ENCODE results near the gene WWC1.
"Not testable (repeated sequence)": the region's sequence is repeated elsewhere in the genome, so short reads cannot be mapped to it uniquely, and the experiment has no call there.

The WWC1 gene

GRCh38 chr5:168413062-168413461 is 121.6 kb downstream of the WWC1 start:
- no peak for DNase-seq (ENCODE audit: low read depth)

- no peak for DNase-seq (ENCODE audit: low read depth)
These were observed 122.2 kb downstream of the WWC1 start for GRCh38 chr5:168413596-168413995.

- no peak for DNase-seq (ENCODE audit: low read depth)
These were observed 124.0 kb downstream of the WWC1 start for GRCh38 chr5:168415401-168415800.

- DNase-seq (ENCODE audit: low read depth): no peak
These were observed 124.5 kb downstream of the WWC1 start for GRCh38 chr5:168415971-168416370.

- no peak for DNase-seq (ENCODE audit: low read depth)
These were observed 126.4 kb downstream of the WWC1 start for GRCh38 chr5:168417731-168418429.

- DNase-seq (ENCODE audit: low read depth): no peak
These were observed 129.0 kb downstream of the WWC1 start for GRCh38 chr5:168420461-168420860.

DNA sequence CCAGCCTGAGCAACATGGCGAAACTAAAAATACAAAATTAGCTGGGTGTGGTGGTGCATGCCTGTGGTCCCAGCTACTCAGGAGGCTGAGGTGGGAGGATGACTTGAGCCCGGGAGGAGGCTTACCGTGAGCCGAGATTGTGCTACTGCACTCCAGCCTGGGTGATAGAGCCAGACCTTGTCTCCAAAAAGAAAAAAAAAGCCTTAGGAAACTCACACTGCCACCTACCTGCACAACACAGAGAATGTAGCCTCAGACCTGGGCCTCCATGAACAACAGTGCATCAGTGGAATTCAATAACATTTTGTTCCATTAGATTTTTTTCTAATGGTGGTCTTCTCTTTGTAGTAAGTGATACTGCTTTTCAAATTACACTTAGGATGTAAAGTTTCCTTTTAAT is 131.0 kb downstream of the WWC1 start:
- DNase-seq (ENCODE audit: low read depth): no peak

GRCh38 chr5:168423478-168423877 is 132.0 kb downstream of the WWC1 start:
- no peak for DNase-seq (ENCODE audit: low read depth)

GRCh38 chr5:168423971-168424370 is 132.5 kb downstream of the WWC1 start:
- no peak for DNase-seq (ENCODE audit: low read depth)

- peak; percentile 11 for DNase-seq (ENCODE audit: low read depth)
These were observed 133.3 kb downstream of the WWC1 start for GRCh38 chr5:168424594-168425323.

DNA sequence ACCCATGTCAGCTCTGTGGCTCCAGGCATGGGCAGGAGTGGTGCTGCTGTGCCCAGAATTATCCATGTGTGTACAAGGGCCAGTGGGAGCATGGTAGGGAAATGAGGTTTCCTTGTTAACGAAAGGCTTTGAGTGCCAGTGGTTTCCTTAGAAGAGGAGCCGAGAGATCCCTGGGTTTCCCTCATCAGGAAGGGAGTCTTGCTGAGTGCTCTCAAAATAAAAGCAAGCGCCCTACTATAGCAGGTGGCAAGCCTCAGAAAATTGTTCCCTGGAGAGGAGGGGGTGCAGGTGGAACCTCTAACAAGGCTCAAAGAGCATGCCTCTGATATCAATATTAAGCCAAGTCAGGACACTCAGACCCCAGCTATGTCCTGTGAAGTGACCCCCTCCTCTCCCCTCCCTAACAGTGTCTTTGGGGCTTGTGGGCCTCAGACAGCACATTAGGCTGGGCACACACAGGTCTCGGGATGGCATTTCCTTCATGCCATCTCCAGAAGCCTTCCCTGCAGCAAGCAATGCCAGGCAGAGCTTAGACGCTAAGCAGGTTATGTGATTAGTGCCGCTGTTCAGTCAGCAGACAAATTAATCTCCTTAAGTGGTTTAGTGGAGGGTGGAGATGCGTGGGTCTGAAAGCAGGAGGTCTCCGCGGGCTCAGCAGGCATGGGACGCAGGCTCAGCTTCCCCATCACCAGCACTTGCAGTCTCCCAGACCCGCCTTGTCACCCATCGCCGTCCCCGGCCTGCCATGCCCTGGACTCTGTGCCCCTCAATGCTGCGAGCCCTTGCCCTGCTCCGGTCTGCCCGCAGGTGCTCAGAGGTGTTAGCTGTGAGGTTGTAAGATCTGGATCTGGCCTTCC is 134.8 kb downstream of the WWC1 start:
- DNase-seq (ENCODE audit: low read depth): no peak

GRCh38 chr5:168426864-168427172 is 135.4 kb downstream of the WWC1 start:
- DNase-seq (ENCODE audit: low read depth): no peak

GRCh38 chr5:168427224-168427623 is 135.8 kb downstream of the WWC1 start:
- no peak for DNase-seq (ENCODE audit: low read depth)

DNA sequence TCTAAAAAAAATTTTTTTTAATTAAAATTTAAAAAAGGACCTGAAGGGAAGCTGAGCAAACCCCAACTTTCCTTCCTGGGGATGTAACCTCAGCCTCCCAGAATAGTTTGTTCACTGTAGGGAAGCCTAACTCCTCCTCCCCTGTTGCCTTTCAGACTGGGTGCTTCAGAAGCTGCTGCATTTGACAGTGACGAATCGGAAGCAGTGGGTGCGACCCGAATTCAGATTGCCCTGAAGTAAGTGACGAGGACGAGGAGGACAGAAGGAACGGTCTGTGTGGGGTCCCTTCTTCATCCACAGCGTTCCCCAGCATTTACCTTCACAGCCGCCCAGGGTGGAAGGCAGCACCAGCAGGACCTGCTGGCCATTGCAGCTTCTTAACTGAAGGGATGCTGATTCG is 137.1 kb downstream of the WWC1 start:
- DNase-seq (ENCODE audit: low read depth): no peak

GRCh38 chr5:168430296-168430695 is 138.9 kb downstream of the WWC1 start:
- no peak for DNase-seq (ENCODE audit: low read depth)

- no peak for DNase-seq (ENCODE audit: low read depth)
These were observed 141.5 kb downstream of the WWC1 start for GRCh38 chr5:168432903-168433302.

DNA sequence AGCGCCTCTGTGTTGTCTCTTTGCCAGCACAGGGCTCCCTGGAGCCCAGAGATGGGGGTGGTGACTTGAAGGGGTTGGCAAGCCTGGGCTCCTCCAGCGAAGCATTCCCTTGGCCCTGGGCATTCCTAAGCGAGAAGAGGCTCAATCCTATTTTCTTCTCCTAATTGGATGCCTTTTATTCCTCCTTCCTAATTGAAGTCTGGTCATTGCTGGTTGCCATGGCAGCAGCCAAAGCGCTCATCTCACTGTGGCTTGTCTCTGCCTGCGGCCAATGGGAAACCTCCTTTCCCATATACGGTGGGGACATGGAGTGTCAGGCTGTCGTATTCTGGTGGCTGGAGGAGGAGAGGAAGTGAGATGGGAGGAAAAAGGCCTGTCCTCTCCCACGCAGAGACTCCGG is 142.6 kb downstream of the WWC1 start:
- DNase-seq (ENCODE audit: low read depth): no peak

DNA sequence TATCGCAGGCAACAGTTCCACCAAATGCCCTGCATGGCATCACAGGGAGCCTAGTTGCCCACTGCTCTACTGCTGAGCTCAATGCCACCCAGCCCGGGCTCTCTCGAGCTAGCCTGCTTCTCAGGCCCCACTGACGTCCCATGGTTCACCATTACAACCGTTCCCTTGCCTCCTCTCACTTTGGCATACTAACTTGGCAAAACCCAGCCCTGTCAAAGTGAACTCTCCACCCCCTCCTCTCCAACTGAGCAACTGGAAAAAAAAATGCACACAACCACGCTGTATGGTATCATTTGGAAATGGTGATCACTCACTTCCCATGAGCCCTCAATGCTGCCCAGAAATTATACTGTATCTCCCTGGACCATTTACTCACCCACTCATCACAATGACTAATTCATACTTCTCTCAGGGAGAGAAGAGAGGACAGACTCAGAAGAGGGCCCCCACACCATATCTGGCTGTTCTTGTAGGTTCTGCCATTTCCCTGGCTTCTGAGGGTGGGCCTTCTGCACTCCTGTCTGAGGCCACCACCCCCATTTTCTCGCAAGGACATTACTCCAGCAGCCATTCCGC is 143.4 kb downstream of the WWC1 start:
- peak; percentile 13 for DNase-seq (ENCODE audit: low read depth)

GRCh38 chr5:168435340-168435739 is 143.9 kb downstream of the WWC1 start:
- DNase-seq (ENCODE audit: low read depth): not testable (repeated sequence)

GRCh38 chr5:168438349-168438748 is 146.9 kb downstream of the WWC1 start:
- DNase-seq (ENCODE audit: low read depth): no peak

- DNase-seq (ENCODE audit: low read depth): peak; percentile 18
These were observed 152.1 kb downstream of the WWC1 start for GRCh38 chr5:168443533-168443932.

GRCh38 chr5:168443950-168444700 is 152.7 kb downstream of the WWC1 start:
- peak; percentile 5 for DNase-seq (ENCODE audit: low read depth)
